HepG2 (cell line): Measurements from ENCODE around the gene CERS3.

Experiments
- ARID2 ChIP-seq: sonication (generic); formaldehyde crosslinking; IDR thresholded peaks from 2 replicates; pipeline ENCODE4 v1.8.1; 2022; ENCODE audit warnings: mild to moderate bottlenecking, missing genetic modification reagents, borderline replicate concordance
- CBX2 ChIP-seq, 2 experiments: fragments of 200-600 bp in 1 of 2; sonication (generic); formaldehyde crosslinking in 1 of 2; IDR thresholded peaks; 2 replicates each; pipeline versions ENCODE4 v1.7.0 to v1.8.1; 2018 to 2022; ENCODE audit warnings: low read depth in 2 of 2, low read length in 1 of 2, mild to moderate bottlenecking in 1 of 2, missing genetic modification reagents in 1 of 2
- HDAC6 ChIP-seq: fragments of 200-600 bp; sonication (generic); IDR thresholded peaks from 2 replicates; pipeline ENCODE4 v1.7.0; 2017; ENCODE audit warnings: mild to moderate bottlenecking, antibody characterized with exemption, low read length, low read depth
- NFE2L1 ChIP-seq: sonication (generic); formaldehyde crosslinking; IDR thresholded peaks from 2 replicates; pipeline ENCODE4 v1.4.0; 2020; ENCODE audit warnings: missing genetic modification reagents, mild to moderate bottlenecking, borderline replicate concordance
- TERF1 ChIP-seq: sonication (generic); formaldehyde crosslinking; IDR thresholded peaks from 2 replicates; pipeline ENCODE4 v1.8.0; 2022; ENCODE audit warnings: mild to moderate bottlenecking, missing genetic modification reagents, moderate library complexity
- TP53 ChIP-seq: sonication (generic); formaldehyde crosslinking; conservative IDR thresholded peaks from 2 replicates; pipeline ENCODE4 v1.4.0; 2020; ENCODE audit warnings: missing genetic modification reagents
- YY1 ChIP-seq: IDR thresholded peaks from 2 replicates; pipeline ENCODE4 v1.6.1; 2011; ENCODE audit warnings: low read length, low read depth, moderate library complexity, mild to moderate bottlenecking; ENCODE audit not compliant: insufficient read depth, insufficient replicate concordance
- ZNF280D ChIP-seq: sonication (generic); formaldehyde crosslinking; IDR thresholded peaks from 2 replicates; pipeline ENCODE4 v1.5.1; 2020; ENCODE audit warnings: mild to moderate bottlenecking, missing genetic modification reagents
- ZNF33A ChIP-seq: sonication (generic); formaldehyde crosslinking; IDR thresholded peaks from 2 replicates; pipeline ENCODE4 v1.5.1; 2020; ENCODE audit warnings: missing genetic modification reagents, mild to moderate bottlenecking, moderate library complexity, borderline replicate concordance
- ZNF580 ChIP-seq: IDR thresholded peaks from 2 replicates; pipeline ENCODE4 v1.6.1; 2016; ENCODE audit warnings: low read depth, borderline replicate concordance
- TF ChIP-seq, protein P1 (sequence below): sonication (generic); formaldehyde crosslinking; IDR thresholded peaks from 2 replicates; pipeline ENCODE4 v1.4.0; 2020; ENCODE audit warnings: missing genetic modification reagents

GRCh38 chr15:100570275-100570674 is 41.5 kb upstream of the CERS3 start:
- no peak for TF ChIP-seq NFE2L1 (CRISPR knock-in tag)
- TF ChIP-seq YY1: no peak
- TF ChIP-seq TP53 (CRISPR knock-in tag): no peak
- TF ChIP-seq HDAC6: no peak
- TF ChIP-seq, protein P1, sequence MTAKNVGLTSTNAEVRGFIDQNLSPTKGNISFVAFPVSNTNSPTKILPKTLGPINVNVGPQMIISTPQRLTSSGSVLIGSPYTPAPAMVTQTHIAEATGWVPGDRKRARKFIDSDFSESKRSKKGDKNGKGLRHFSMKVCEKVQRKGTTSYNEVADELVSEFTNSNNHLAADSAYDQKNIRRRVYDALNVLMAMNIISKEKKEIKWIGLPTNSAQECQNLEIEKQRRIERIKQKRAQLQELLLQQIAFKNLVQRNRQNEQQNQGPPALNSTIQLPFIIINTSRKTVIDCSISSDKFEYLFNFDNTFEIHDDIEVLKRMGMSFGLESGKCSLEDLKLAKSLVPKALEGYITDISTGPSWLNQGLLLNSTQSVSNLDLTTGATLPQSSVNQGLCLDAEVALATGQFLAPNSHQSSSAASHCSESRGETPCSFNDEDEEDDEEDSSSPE (CRISPR knock-in tag): no peak
- no peak for TF ChIP-seq ZNF33A (CRISPR knock-in tag)
- TF ChIP-seq CBX2 (IDR thresholded peaks at IDR 0.05; ENCODE audit: low read depth, low read length): no peak
- no peak for TF ChIP-seq CBX2 (CRISPR knock-in tag; IDR thresholded peaks at IDR 0.05; ENCODE audit: low read depth)
- no peak for TF ChIP-seq ARID2 (CRISPR knock-in tag)
- TF ChIP-seq ZNF580 (CRISPR knock-in tag): no peak
- TF ChIP-seq TERF1 (CRISPR knock-in tag): no peak
- no peak for TF ChIP-seq ZNF280D
